Colonic mucosa (tissue), 4 donors: Measurements from ENCODE around the gene ERO1A. TPM values are rescaled to one million over a fixed set of nuclear protein-coding genes. Genes with fewer than 3 reads are reported as not detected.

Experiments used
- DNase-seq: peaks from one replicate; pipeline ENCODE4 v3.0.0-alpha.2; 2020
- H3K27ac ChIP-seq: fragments of 200-600 bp; one replicate; pipeline ENCODE4 v1.8.0; 2021
- H3K27me3 ChIP-seq: fragments of 200-600 bp; one replicate; pipeline ENCODE4 v1.8.0; 2021
- H3K36me3 ChIP-seq: fragments of 200-600 bp; one replicate; pipeline ENCODE4 v1.8.0; 2021
- H3K4me1 ChIP-seq: fragments of 200-600 bp; one replicate; pipeline ENCODE4 v1.8.0; 2021; ENCODE audit warnings: mild to moderate bottlenecking
- H3K4me3 ChIP-seq: fragments of 200-600 bp; one replicate; pipeline ENCODE4 v1.8.0; 2021
- H3K9ac ChIP-seq, 2 donors: one replicate each; pipeline ENCODE4 v1.7.0; 2013; ENCODE audit warnings: control low read depth in 2 of 2, low read depth in 2 of 2, low read length in 2 of 2
- H3K9me3 ChIP-seq: fragments of 200-600 bp; one replicate; pipeline ENCODE4 v1.8.0; 2021
- intact Hi-C: fragments of 100-400 bp; cut with DNase I; formaldehyde crosslinking; loops from one replicate; pipeline ENCODE4 v1.14.1; 2022
- total RNA-seq, 2 donors: library from RNA; stranded (reverse); fragmentation: NEBNext Ultra II Directional in 1 of 2; extraction: Animal tissue kit (Norgen Biotek cat#: 25700) in 1 of 2; gene quantifications; one replicate each; pipeline ENCODE4 v1.2.1, GENCODE V29; 2021
- TF ChIP-seq, protein P1 (sequence below): fragments of 200-600 bp; IDR thresholded peaks from one replicate; pipeline ENCODE4 v1.8.0; 2022; ENCODE audit warnings: antibody characterized with exemption, mild to moderate bottlenecking
- donor health status: healthy.
- donor health status: DM: no; HTN: no; CAD: no.
- donor health status: DM: no; HTN: no; CAD: no.

Gene ERO1A
- total RNA-seq, 2 donors from 2014 or later: 83.6 to 242 TPM

DNA sequence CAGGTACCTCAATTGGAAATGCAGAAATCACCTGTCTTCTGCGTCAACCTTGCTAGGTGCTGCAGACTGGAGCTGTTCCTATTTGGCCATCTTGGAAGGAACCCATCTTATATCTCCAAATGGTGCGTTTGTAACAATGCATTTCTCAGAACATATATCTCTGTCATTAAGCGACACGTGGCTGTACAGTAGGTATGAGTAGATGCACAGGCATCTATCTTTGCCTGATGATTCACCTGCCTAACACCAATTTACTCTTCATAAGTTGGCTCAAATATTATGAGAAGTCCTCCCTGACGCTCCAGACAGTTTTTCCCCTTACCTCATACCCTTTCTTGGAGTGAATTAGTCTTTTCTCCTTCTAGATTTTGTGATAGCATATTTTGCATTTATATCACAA lies 98.5 kb downstream of the ERO1A start:
- H3K4me1 ChIP-seq: no peaks in the 10 kb centered on the region
- no peaks in the 10 kb centered on the region for H3K9me3 ChIP-seq
- no peaks in the 10 kb centered on the region for H3K36me3 ChIP-seq
- TF ChIP-seq, protein P1, sequence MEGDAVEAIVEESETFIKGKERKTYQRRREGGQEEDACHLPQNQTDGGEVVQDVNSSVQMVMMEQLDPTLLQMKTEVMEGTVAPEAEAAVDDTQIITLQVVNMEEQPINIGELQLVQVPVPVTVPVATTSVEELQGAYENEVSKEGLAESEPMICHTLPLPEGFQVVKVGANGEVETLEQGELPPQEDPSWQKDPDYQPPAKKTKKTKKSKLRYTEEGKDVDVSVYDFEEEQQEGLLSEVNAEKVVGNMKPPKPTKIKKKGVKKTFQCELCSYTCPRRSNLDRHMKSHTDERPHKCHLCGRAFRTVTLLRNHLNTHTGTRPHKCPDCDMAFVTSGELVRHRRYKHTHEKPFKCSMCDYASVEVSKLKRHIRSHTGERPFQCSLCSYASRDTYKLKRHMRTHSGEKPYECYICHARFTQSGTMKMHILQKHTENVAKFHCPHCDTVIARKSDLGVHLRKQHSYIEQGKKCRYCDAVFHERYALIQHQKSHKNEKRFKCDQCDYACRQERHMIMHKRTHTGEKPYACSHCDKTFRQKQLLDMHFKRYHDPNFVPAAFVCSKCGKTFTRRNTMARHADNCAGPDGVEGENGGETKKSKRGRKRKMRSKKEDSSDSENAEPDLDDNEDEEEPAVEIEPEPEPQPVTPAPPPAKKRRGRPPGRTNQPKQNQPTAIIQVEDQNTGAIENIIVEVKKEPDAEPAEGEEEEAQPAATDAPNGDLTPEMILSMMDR: no peak
- no peaks in the 10 kb centered on the region for H3K27me3 ChIP-seq
- no peak overlapping the region for H3K4me3 ChIP-seq
- no peak for DNase-seq
- H3K27ac ChIP-seq: no peak overlapping the region
- intact Hi-C loops: no loop called here
- no peak overlapping the region for H3K9ac ChIP-seq

DNA sequence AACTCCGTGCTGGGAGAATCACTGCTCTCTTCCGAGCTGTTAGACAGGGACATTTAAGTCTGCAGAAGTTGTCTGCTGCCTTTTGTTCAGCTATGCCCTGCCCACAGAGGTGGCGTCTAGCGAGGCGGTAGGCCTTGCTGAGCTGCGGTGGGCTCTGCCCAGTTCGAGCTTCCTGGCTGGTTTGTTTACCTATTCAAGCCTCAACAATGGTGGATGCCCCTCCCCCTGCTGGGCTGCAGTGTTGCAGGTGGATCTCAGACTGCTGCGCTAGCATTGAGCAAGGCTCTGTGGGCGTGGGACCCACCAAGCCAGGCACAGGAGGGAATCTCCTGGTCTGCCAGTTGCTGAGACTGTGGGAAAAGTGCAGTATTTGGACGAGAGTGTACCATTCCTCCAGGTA lies 99.0 kb downstream of the ERO1A start:
- H3K27ac ChIP-seq: no peak overlapping the region
- H3K4me1 ChIP-seq: no peaks in the 10 kb centered on the region
- no peaks in the 10 kb centered on the region for H3K36me3 ChIP-seq
- intact Hi-C loops: no loop called here
- TF ChIP-seq, protein P1: no peak
- H3K27me3 ChIP-seq: no peaks in the 10 kb centered on the region
- no peak overlapping the region for H3K4me3 ChIP-seq
- no peak overlapping the region for H3K9ac ChIP-seq
- DNase-seq: no peak
- no peaks in the 10 kb centered on the region for H3K9me3 ChIP-seq

- H3K27me3 ChIP-seq: no peaks in the 10 kb centered on the region
- no peak overlapping the region for H3K4me3 ChIP-seq
- H3K9ac ChIP-seq: no peak overlapping the region
- TF ChIP-seq, protein P1: no peak
- H3K9me3 ChIP-seq: no peaks in the 10 kb centered on the region
- no peaks in the 10 kb centered on the region for H3K36me3 ChIP-seq
- no peaks in the 10 kb centered on the region for H3K4me1 ChIP-seq
- no peak overlapping the region for H3K27ac ChIP-seq
- intact Hi-C loops: no loop called here
- no peak for DNase-seq
Measured at GRCh38 chr14:52590318-52590717, 105.0 kb downstream of the ERO1A start.

Other genes with a start within 250 kb of the ERO1A start
- gene TXNDC16, start 143.1 kb downstream of the ERO1A start, total RNA-seq: 10 to 100 TPM in 1 of 2 donors, 1 to 10 TPM in 1; 7.8 to 10.6 TPM
- 1 to 10 TPM in 1 of 2 donors, under 1 TPM in 1; 0.79 to 1.2 TPM for gene GPR137C, start 142.7 kb downstream of the ERO1A start, total RNA-seq
- gene PSMC6, start 11.6 kb upstream of the ERO1A start, total RNA-seq: 10 to 100 TPM; 71.1 to 76.8 TPM
- gene STYX, start 34.6 kb upstream of the ERO1A start, total RNA-seq: 10 to 100 TPM in 1 of 2 donors, 1 to 10 TPM in 1; 7.4 to 11.2 TPM
- 10 to 100 TPM; 34.3 to 62.9 TPM for gene GNPNAT1, start 96.0 kb upstream of the ERO1A start, total RNA-seq